CD8-positive, alpha-beta memory T cell (primary cell): ENCODE results near the gene LRRC28. TPM values are rescaled to one million over a fixed set of nuclear protein-coding genes. Genes with fewer than 3 reads are reported as not detected.

Experiments used
- CTCF ChIA-PET: fragments of 350-600 bp; sonication (Branson Sonifier 250); formaldehyde crosslinking; loops from one replicate; lab custom pipeline; 2021; ENCODE audit warnings: antibody characterized with exemption; lab: Charles Lee
- POLR2A ChIA-PET: fragments of 350-600 bp; sonication (Branson Sonifier 250); formaldehyde crosslinking; loops from one replicate; lab custom pipeline; 2021; ENCODE audit warnings: antibody characterized with exemption; lab: Charles Lee
- DNase-seq, 5 donors: peaks; one replicate each; pipeline versions ENCODE4 v3.0.0 to v3.0.0-alpha.2; 2020 to 2022; ENCODE audit warnings: mixed read lengths in 1 of 5
- H3K27ac ChIP-seq: one replicate; pipeline ENCODE4 v1.7.0; 2013; ENCODE audit warnings: low read depth, mild to moderate bottlenecking, low read length, moderate library complexity
- H3K27me3 ChIP-seq: 2 replicates; pipeline ENCODE4 v1.7.0; 2013; ENCODE audit warnings: low read length, mild to moderate bottlenecking; ENCODE audit not compliant: insufficient read depth, poor library complexity, severe bottlenecking
- H3K36me3 ChIP-seq: 2 replicates; pipeline ENCODE4 v1.7.0; 2013; ENCODE audit warnings: mild to moderate bottlenecking, low read length, moderate library complexity; ENCODE audit not compliant: insufficient read depth
- H3K4me1 ChIP-seq: 2 replicates; pipeline ENCODE4 v1.7.0; 2013; ENCODE audit warnings: mild to moderate bottlenecking, low read length, moderate library complexity; ENCODE audit not compliant: insufficient read depth
- H3K4me3 ChIP-seq: 2 replicates; pipeline ENCODE4 v1.7.0; 2013; ENCODE audit warnings: mild to moderate bottlenecking, low read length
- H3K9me3 ChIP-seq: 2 replicates; pipeline ENCODE4 v1.7.0; 2013; ENCODE audit warnings: mild to moderate bottlenecking, low read length
- H3K27ac Mint-ChIP-seq, 8 donors: one replicate each; pipeline ENCODE4 v1.8.0; 2020 to 2021; ENCODE audit warnings: mixed read lengths in 8 of 8, mild to moderate bottlenecking in 6 of 8, inconsistent platforms in 3 of 8, moderate library complexity in 3 of 8
- H3K27me3 Mint-ChIP-seq, 2 donors: one replicate each; pipeline ENCODE4 v1.8.0; 2020 to 2021; ENCODE audit warnings: mixed read lengths in 2 of 2, mild to moderate bottlenecking in 1 of 2, moderate library complexity in 1 of 2
- H3K36me3 Mint-ChIP-seq, 3 donors: one replicate each; pipeline ENCODE4 v1.8.0; 2020 to 2021; ENCODE audit warnings: mixed read lengths in 3 of 3, inconsistent platforms in 1 of 3, mild to moderate bottlenecking in 1 of 3
- H3K4me1 Mint-ChIP-seq, 3 donors: one replicate each; pipeline ENCODE4 v1.8.0; 2020 to 2021; ENCODE audit warnings: mixed read lengths in 3 of 3, inconsistent platforms in 1 of 3, mild to moderate bottlenecking in 1 of 3
- H3K4me3 Mint-ChIP-seq, 7 donors: one replicate each; pipeline ENCODE4 v1.8.0; 2020 to 2021; ENCODE audit warnings: mixed read lengths in 7 of 7, mild to moderate bottlenecking in 6 of 7, moderate library complexity in 4 of 7, inconsistent platforms in 2 of 7
- H3K9me3 Mint-ChIP-seq, 5 donors: one replicate each; pipeline ENCODE4 v1.8.0; 2020 to 2022; ENCODE audit warnings: mixed read lengths in 5 of 5, mild to moderate bottlenecking in 3 of 5, moderate library complexity in 2 of 5, inconsistent platforms in 1 of 5
- polyA plus RNA-seq: library from polyadenylated mRNA; unstranded; fragments of 300-500 nt; fragmentation: Illumina TruSeq; gene quantifications from one replicate; pipeline ENCODE4 v1.2.3, GENCODE V29; 2021
- total RNA-seq, 2 experiments: library from RNA; stranded (reverse); gene quantifications; one replicate each; pipeline ENCODE4 v1.2.3, GENCODE V29; 2021

Gene LRRC28
- total and polyA plus RNA-seq, 3 experiments from 2014 or later, result 18.0 to 28.4 (median 19.4) TPM

DNA sequence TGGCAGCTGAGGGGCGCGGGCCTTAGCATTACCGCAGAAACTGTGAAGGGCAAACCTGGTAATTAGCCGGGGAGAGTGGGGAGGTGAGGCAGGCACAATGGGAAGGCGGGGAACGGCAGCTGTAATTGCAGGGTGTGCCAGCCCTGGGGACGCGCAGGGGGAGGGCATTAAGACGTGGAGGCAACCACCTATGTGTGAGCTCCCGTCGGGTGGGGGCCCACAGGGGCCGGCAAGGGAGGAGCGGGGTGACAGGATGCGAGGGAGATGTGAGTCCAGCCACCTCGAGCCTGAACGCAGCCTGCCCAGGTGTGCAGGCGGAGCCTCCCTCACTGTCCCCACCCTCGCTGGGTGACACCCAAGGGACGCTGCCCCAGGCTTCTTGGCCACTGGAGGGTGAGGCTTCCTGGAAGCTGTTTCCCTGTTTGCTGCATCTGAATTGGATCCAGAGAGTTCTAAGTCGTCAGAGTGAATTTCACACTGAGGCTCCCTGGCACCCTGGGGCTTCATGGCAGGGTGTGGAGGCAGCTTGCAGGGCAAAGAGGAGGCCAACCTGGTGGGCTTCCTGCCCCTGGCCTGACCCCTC is 183.9 kb downstream of the LRRC28 start:
- Mint-ChIP-seq H3K4me3 (no peak overlapping the region), H3K27me3 (peaks cover 4 to 13% of the 10 kb centered on the region in 2 donors), H3K36me3 (no peaks in the 10 kb centered on the region), H3K9me3 (no peaks in the 10 kb centered on the region), H3K27ac (peak overlapping the region in 1 of 8 donors; percentile 24), H3K4me1 (peaks cover 8 to 24% (median 17%) of the 10 kb centered on the region in 3 donors)
- POLR2A ChIA-PET, result no interaction called here
- CTCF ChIA-PET, result no interaction called here
- DNase-seq, result no peak
- no peak overlapping the region for H3K27ac ChIP-seq
- no peaks in the 10 kb centered on the region for H3K27me3 ChIP-seq
- H3K4me1 ChIP-seq, result peaks cover 47% of the 10 kb centered on the region
- H3K4me3 ChIP-seq, result no peak overlapping the region
- H3K36me3 ChIP-seq, result no peaks in the 10 kb centered on the region
- no peaks in the 10 kb centered on the region for H3K9me3 ChIP-seq

- H3K36me3 Mint-ChIP-seq, result no peaks in the 10 kb centered on the region
- Histone ChIP-seq H3K36me3 (no peaks in the 10 kb centered on the region), H3K4me3 (no peak overlapping the region), H3K9me3 (no peaks in the 10 kb centered on the region), H3K4me1 (peaks cover 47% of the 10 kb centered on the region), H3K27me3 (no peaks in the 10 kb centered on the region), H3K27ac (no peak overlapping the region)
- POLR2A ChIA-PET, result no interaction called here
- no peaks in the 10 kb centered on the region for H3K9me3 Mint-ChIP-seq
- H3K27me3 Mint-ChIP-seq, result peaks cover 4 to 13% of the 10 kb centered on the region in 2 donors
- H3K4me3 Mint-ChIP-seq, result no peak overlapping the region
- no peak overlapping the region for H3K27ac Mint-ChIP-seq
- H3K4me1 Mint-ChIP-seq, result peaks cover 8 to 24% (median 17%) of the 10 kb centered on the region in 3 donors
- no peak for DNase-seq
- CTCF ChIA-PET, result no interaction called here
These were observed 184.7 kb downstream of the LRRC28 start for GRCh38 chr15:99435877-99436541.

- Mint-ChIP-seq H3K4me1 (peaks cover 8 to 25% (median 17%) of the 10 kb centered on the region in 3 donors), H3K27ac (no peak overlapping the region), H3K27me3 (peaks cover 4 to 13% of the 10 kb centered on the region in 2 donors), H3K36me3 (no peaks in the 10 kb centered on the region), H3K4me3 (no peak overlapping the region), H3K9me3 (no peaks in the 10 kb centered on the region)
- POLR2A ChIA-PET, result no interaction called here
- Histone ChIP-seq H3K27me3 (no peaks in the 10 kb centered on the region), H3K4me1 (peaks cover 47% of the 10 kb centered on the region), H3K36me3 (no peaks in the 10 kb centered on the region), H3K27ac (no peak overlapping the region), H3K4me3 (no peak overlapping the region), H3K9me3 (no peaks in the 10 kb centered on the region)
- CTCF ChIA-PET, result no interaction called here
- DNase-seq, result no peak
These were observed 185.4 kb downstream of the LRRC28 start for GRCh38 chr15:99436542-99437314.

- no peaks in the 10 kb centered on the region for H3K9me3 ChIP-seq
- peaks cover 45% of the 10 kb centered on the region for H3K4me1 ChIP-seq
- POLR2A ChIA-PET, result no interaction called here
- Mint-ChIP-seq H3K27me3 (peaks cover 4 to 13% of the 10 kb centered on the region in 2 donors), H3K4me3 (no peak overlapping the region), H3K4me1 (peaks cover 13 to 31% (median 19%) of the 10 kb centered on the region in 3 donors), H3K36me3 (no peaks in the 10 kb centered on the region), H3K9me3 (no peaks in the 10 kb centered on the region), H3K27ac (no peak overlapping the region)
- H3K36me3 ChIP-seq, result no peaks in the 10 kb centered on the region
- no peak overlapping the region for H3K27ac ChIP-seq
- CTCF ChIA-PET, result no interaction called here
- no peak for DNase-seq
- no peak overlapping the region for H3K4me3 ChIP-seq
- no peaks in the 10 kb centered on the region for H3K27me3 ChIP-seq
These were observed 186.3 kb downstream of the LRRC28 start for GRCh38 chr15:99437315-99438223.

DNA sequence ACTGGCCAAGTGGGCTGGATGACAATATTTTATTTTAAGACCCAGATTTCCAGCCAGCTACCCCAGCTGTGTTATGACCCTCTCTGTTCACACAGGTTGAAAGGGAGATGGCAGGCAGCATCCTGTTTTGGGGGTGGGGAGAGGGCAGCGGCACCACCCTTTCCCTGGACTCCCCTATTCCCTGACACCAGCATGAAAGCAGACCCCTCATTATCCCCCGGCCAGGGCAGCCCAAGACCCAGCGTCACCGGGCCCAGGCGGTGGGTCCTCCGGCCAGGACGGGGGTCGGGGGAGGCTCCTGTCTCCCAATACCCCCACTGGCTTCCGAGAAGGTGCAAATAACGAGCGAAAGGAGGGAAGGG is 186.9 kb downstream of the LRRC28 start:
- ChIA-PET CTCF (no interaction called here), POLR2A (no interaction called here)
- no peaks in the 10 kb centered on the region for H3K9me3 Mint-ChIP-seq
- no peaks in the 10 kb centered on the region for H3K36me3 Mint-ChIP-seq
- no peak overlapping the region for H3K4me3 Mint-ChIP-seq
- Histone ChIP-seq H3K4me1 (peaks cover 41% of the 10 kb centered on the region), H3K36me3 (no peaks in the 10 kb centered on the region), H3K4me3 (no peak overlapping the region), H3K27ac (no peak overlapping the region), H3K27me3 (no peaks in the 10 kb centered on the region), H3K9me3 (no peaks in the 10 kb centered on the region)
- peaks cover 4 to 13% of the 10 kb centered on the region in 2 donors for H3K27me3 Mint-ChIP-seq
- H3K4me1 Mint-ChIP-seq, result peaks cover 13 to 36% (median 22%) of the 10 kb centered on the region in 3 donors
- DNase-seq, result no peak
- H3K27ac Mint-ChIP-seq, result no peak overlapping the region

- no peaks in the 10 kb centered on the region for H3K27me3 ChIP-seq
- H3K36me3 ChIP-seq, result no peaks in the 10 kb centered on the region
- H3K9me3 Mint-ChIP-seq, result no peaks in the 10 kb centered on the region
- H3K4me1 ChIP-seq, result peaks cover 41% of the 10 kb centered on the region
- peak in 1 of 5 donors; percentile 74 for DNase-seq
- peaks cover 4 to 13% of the 10 kb centered on the region in 2 donors for H3K27me3 Mint-ChIP-seq
- H3K9me3 ChIP-seq, result no peaks in the 10 kb centered on the region
- peak overlapping the region in 2 of 8 donors; percentile 29 to 42 for H3K27ac Mint-ChIP-seq
- POLR2A ChIA-PET, result no interaction called here
- no peak overlapping the region for H3K4me3 ChIP-seq
- peaks cover 14 to 34% (median 25%) of the 10 kb centered on the region in 3 donors for H3K4me1 Mint-ChIP-seq
- H3K36me3 Mint-ChIP-seq, result no peaks in the 10 kb centered on the region
- peak overlapping the region in 3 of 7 donors; percentile 10 to 32 (median 29) for H3K4me3 Mint-ChIP-seq
- H3K27ac ChIP-seq, result no peak overlapping the region
- CTCF ChIA-PET, result no interaction called here
These were observed 187.6 kb downstream of the LRRC28 start for GRCh38 chr15:99438691-99439523.

- Mint-ChIP-seq H3K4me1 (peaks cover 13 to 31% (median 23%) of the 10 kb centered on the region in 3 donors), H3K4me3 (no peak overlapping the region), H3K27me3 (peaks cover 4 to 10% of the 10 kb centered on the region in 2 donors), H3K27ac (peak overlapping the region in 1 of 8 donors; percentile 7), H3K36me3 (no peaks in the 10 kb centered on the region), H3K9me3 (no peaks in the 10 kb centered on the region)
- Histone ChIP-seq H3K27me3 (no peaks in the 10 kb centered on the region), H3K27ac (no peak overlapping the region), H3K36me3 (no peaks in the 10 kb centered on the region), H3K4me1 (peaks cover 40% of the 10 kb centered on the region), H3K4me3 (no peak overlapping the region), H3K9me3 (no peaks in the 10 kb centered on the region)
- POLR2A ChIA-PET, result no interaction called here
- no peak for DNase-seq
- CTCF ChIA-PET, result no interaction called here
These were observed 188.2 kb downstream of the LRRC28 start for GRCh38 chr15:99439524-99439835.
